HG03103 (cell line): ENCODE results near the gene HHAT.
A peak's percentile ranks its signal among the peaks of the same experiment; 100 is the strongest.

Experiments
- ATAC-seq: cut with Tn5 transposase; IDR thresholded peaks from one replicate; pipeline ENCODE4 v1.9.1; 2021; ENCODE audit warnings: low read depth; ENCODE audit not compliant: unreplicated experiment

The HHAT gene

GRCh38 chr1:210328746-210329503 is at the start of gene HHAT:
TSS of gene HHAT (plus strand) at chr1:210328902. CDS start at chr1:210348976, 20,074 bp downstream.
- ATAC-seq = peak; percentile 46

GRCh38 chr1:210280221-210280620 is 48.5 kb upstream of the HHAT start:
- ATAC-seq = no peak

GRCh38 chr1:210288116-210288515 is 40.6 kb upstream of the HHAT start:
- ATAC-seq = no peak

GRCh38 chr1:210289248-210289647 is 39.5 kb upstream of the HHAT start:
- no peak for ATAC-seq

- ATAC-seq = no peak
These were observed 37.5 kb upstream of the HHAT start for GRCh38 chr1:210291081-210291764.

- ATAC-seq = no peak
These were observed 36.9 kb upstream of the HHAT start for GRCh38 chr1:210291786-210292230.

- peak; percentile 70 for ATAC-seq
These were observed 36.4 kb upstream of the HHAT start for GRCh38 chr1:210292231-210292871.

- ATAC-seq = no peak
These were observed 35.5 kb upstream of the HHAT start for GRCh38 chr1:210293171-210293607.

GRCh38 chr1:210294999-210295745 is 33.5 kb upstream of the HHAT start:
- no peak for ATAC-seq

- no peak for ATAC-seq
These were observed 32.0 kb upstream of the HHAT start for GRCh38 chr1:210296682-210297081.

GRCh38 chr1:210298296-210298695 is 30.4 kb upstream of the HHAT start:
- ATAC-seq = no peak

GRCh38 chr1:210298936-210299335 is 29.8 kb upstream of the HHAT start:
- no peak for ATAC-seq

GRCh38 chr1:210299501-210299900 is 29.2 kb upstream of the HHAT start:
- ATAC-seq = no peak

GRCh38 chr1:210300923-210301614 is 27.6 kb upstream of the HHAT start:
- ATAC-seq = no peak

- no peak for ATAC-seq
These were observed 27.1 kb upstream of the HHAT start for GRCh38 chr1:210301615-210302000.

- no peak for ATAC-seq
These were observed 26.2 kb upstream of the HHAT start for GRCh38 chr1:210302501-210302900.

GRCh38 chr1:210303391-210303790 is 25.3 kb upstream of the HHAT start:
- no peak for ATAC-seq

GRCh38 chr1:210310562-210311153 is 18.0 kb upstream of the HHAT start:
- ATAC-seq = peak; percentile 11

GRCh38 chr1:210311726-210312493 is 16.8 kb upstream of the HHAT start:
- no peak for ATAC-seq
